VCaP (cell line): ENCODE results near the gene TCTN3.

Experiments
- H3K27ac ChIP-seq: fragments of 450-650 bp; 2 replicates; pipeline ENCODE4 v1.5.1; 2017
- TF ChIP-seq, protein P1 (sequence below): fragments of 450-650 bp; conservative IDR thresholded peaks from 2 replicates; pipeline ENCODE4 v1.5.1; 2017; ENCODE audit warnings: mild to moderate bottlenecking, moderate library complexity

The TCTN3 gene

DNA sequence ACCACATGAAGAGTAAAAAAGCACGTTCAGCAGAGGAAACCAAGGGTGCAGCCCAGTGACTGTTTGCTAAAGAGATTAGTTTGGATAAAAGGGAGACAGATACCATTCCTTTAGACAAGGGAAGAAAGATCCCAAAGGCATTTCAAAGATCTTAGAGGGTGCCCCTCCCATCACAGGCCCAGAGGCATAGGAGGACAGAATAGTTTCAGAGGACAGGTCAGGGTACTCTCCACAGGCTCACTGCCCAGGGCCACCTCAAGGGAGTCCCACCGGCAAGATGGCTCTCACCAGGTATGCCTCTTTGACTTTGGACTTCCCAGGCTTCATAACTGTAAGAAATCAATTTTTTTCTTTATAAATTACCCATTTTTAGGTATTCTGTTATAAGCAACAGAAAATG lies 4.7 kb upstream of the TCTN3 start:
- TF ChIP-seq, protein P1, sequence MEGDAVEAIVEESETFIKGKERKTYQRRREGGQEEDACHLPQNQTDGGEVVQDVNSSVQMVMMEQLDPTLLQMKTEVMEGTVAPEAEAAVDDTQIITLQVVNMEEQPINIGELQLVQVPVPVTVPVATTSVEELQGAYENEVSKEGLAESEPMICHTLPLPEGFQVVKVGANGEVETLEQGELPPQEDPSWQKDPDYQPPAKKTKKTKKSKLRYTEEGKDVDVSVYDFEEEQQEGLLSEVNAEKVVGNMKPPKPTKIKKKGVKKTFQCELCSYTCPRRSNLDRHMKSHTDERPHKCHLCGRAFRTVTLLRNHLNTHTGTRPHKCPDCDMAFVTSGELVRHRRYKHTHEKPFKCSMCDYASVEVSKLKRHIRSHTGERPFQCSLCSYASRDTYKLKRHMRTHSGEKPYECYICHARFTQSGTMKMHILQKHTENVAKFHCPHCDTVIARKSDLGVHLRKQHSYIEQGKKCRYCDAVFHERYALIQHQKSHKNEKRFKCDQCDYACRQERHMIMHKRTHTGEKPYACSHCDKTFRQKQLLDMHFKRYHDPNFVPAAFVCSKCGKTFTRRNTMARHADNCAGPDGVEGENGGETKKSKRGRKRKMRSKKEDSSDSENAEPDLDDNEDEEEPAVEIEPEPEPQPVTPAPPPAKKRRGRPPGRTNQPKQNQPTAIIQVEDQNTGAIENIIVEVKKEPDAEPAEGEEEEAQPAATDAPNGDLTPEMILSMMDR = no peak

DNA sequence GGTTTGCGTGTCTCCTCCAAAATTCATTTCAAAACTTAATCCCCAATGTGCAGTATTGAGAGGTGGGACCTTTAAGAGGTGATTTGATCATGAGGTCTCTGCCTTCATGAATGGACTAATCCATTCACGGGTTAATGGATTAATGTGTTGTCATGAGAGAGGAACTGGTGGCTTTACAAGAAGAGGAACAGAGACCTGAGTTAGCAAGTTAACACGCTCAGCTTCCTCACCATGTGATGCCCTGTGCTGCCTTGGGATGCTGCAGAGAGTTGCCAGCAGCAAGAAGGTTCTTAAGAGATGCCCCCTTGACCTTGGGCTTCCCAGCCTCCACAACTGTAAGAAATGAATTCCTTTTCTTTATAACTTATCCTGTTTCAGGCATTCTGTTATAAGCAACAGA lies 3.7 kb upstream of the TCTN3 start:
- no peak overlapping the region for H3K27ac ChIP-seq
- TF ChIP-seq, protein P1 = no peak

More for the DNA sequence above, 4.7 kb upstream of the TCTN3 start:
- no peak overlapping the region for H3K27ac ChIP-seq

DNA sequence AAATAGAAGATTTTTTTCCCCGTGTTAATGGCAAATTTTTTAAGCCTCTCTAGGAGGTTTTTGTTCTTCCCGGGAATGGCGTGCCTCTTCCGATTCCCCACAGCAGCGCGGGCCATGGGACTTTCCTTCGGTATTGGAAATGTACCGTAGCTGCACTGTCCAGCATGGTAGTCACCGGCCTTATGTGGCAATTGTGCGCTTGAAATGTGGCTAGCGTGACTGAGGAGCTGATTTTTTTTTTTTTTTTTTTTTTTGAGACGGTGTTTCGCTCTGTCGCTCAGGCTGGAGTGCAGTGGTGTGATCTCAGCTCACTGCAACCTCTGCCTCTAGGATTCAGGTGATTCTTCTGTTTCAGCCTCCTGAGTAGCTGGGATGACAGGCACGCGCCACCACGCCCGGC lies 938 bp upstream of the TCTN3 start:
- TF ChIP-seq, protein P1 = no peak
- H3K27ac ChIP-seq = peak overlapping the region; percentile 59; the same call in 1 of the 2 replicates

DNA sequence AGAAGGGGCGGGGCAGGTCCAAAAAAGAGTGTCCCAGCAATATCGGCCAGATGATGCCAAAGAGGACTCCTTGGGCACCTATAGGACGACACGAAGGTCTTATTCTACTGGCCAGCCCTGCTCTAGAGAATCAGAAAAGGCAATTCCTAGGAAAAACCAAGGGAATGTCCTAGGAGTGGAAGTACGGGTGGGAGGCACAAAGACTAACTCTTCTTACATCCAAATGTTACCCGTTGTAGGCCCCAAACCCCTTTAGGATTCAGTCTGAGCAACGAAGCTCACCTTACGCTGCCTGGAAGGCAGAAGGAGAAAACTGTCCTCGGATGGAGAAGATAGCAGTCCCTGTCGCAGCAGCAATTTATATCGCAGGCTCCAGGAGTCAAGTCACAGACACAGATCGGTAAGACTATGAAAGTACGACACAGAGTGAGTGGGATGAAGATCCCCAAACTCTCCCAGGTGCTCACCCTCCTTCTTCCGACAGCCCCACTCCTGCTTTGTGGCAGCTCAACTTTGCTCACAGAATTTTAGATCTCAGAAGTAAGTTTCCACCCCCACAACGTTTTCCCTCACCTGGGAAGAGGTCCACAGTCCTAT lies 558 bp downstream of the TCTN3 start:
- H3K27ac ChIP-seq = peak overlapping the region; percentile 71
- TF ChIP-seq, protein P1 = no peak

DNA sequence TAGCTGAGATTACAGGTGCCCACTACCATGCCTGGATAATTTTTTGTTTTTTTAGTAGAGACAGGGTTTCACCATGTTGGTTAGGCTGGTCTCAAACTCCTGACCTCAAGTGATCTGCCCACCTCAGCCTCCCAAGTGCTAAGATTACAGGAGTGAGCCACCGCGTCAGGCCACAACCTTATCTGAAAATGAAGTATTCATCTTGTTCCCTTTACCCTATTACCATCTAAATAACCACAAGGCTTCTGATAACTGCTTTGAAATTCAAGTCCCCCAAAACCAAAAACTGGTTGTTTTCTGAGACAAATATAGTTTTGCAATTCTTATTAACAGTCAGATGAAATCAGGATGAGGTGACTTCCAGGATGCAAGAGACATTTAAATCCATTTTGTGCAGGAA lies 2.4 kb downstream of the TCTN3 start:
- no peak overlapping the region for H3K27ac ChIP-seq
- TF ChIP-seq, protein P1 = no peak

DNA sequence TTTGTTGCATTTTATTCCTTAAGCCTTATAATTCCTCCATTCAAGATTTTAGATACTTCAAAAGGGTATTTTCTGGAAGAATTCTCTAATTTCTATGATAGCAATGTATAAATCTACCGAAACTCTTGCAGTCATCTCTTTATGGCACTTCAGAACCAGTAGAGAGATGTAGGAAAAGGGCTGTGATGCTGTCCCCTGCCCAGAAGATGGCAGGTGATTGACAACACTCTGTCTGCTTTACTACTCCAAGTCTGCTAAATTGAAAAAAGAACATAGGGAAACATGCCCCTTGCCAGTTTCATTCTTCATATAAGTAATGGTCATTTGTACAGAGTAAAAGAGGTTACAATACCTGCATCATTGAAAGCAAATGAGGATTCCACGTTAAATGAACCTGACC lies 5.1 kb downstream of the TCTN3 start:
- TF ChIP-seq, protein P1 = peak; percentile 43
- no peak overlapping the region for H3K27ac ChIP-seq

DNA sequence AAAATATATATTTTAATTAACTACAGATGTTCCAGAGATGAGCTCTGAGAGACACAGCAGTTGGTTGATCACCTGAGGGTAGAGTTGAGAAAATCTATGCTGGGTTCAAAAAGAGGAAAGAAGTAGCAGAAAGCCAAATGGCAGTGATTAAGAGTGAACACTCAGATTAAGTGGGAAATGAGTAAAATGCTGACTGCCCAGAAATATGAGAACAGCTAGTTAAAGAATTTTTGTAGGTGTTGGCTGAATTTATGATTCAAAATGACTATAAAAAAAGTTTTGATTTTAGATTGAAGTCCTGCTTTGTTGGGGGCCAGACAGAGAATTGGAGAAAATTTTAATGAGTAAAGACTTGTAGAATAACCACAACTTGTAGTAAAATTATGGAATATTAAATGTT lies 9.8 kb downstream of the TCTN3 start:
- TF ChIP-seq, protein P1 = no peak

More for the DNA sequence above, 9.8 kb downstream of the TCTN3 start:
- H3K27ac ChIP-seq = no peak overlapping the region
